Ishikawa (cell line): Measurements from ENCODE around the gene TGFB1.

Source experiments
- CREB1 ChIP-seq: IDR thresholded peaks from 2 replicates; pipeline ENCODE4 v1.6.1; 2012; ENCODE audit warnings: low read depth
- EGR1 ChIP-seq: IDR thresholded peaks from 2 replicates; pipeline ENCODE4 v1.6.1; 2012
- EP300 ChIP-seq: IDR thresholded peaks from 2 replicates; pipeline ENCODE4 v1.6.1; 2012; ENCODE audit warnings: borderline replicate concordance
- FOXM1 ChIP-seq: IDR thresholded peaks from 2 replicates; pipeline ENCODE4 v1.6.1; 2012; ENCODE audit warnings: low read depth, borderline replicate concordance
- NFIC ChIP-seq: IDR thresholded peaks from 2 replicates; pipeline ENCODE4 v1.6.1; 2012
- RAD21 ChIP-seq: IDR thresholded peaks from 2 replicates; pipeline ENCODE4 v1.6.1; 2012; ENCODE audit warnings: low read depth
- TAF1 ChIP-seq: IDR thresholded peaks from 2 replicates; pipeline ENCODE4 v1.6.1; 2012; ENCODE audit warnings: low read depth, mild to moderate bottlenecking
- TCF12 ChIP-seq: IDR thresholded peaks from 2 replicates; pipeline ENCODE4 v1.6.1; 2012; ENCODE audit warnings: low read depth
- YY1 ChIP-seq: IDR thresholded peaks from 2 replicates; pipeline ENCODE4 v1.6.1; 2012; ENCODE audit warnings: low read depth
- ZBTB7A ChIP-seq: IDR thresholded peaks from 2 replicates; pipeline ENCODE4 v1.6.1; 2012; ENCODE audit warnings: low read depth
- TF ChIP-seq, protein P1 (sequence below): IDR thresholded peaks from 2 replicates; pipeline ENCODE4 v1.6.1; 2012
- TF ChIP-seq, protein P2 (sequence below): IDR thresholded peaks from 2 replicates; pipeline ENCODE4 v1.6.1; 2012
- TF ChIP-seq, protein P3 (sequence below): IDR thresholded peaks from 2 replicates; pipeline ENCODE4 v1.6.1; 2012; ENCODE audit warnings: low read depth, mild to moderate bottlenecking

DNA sequence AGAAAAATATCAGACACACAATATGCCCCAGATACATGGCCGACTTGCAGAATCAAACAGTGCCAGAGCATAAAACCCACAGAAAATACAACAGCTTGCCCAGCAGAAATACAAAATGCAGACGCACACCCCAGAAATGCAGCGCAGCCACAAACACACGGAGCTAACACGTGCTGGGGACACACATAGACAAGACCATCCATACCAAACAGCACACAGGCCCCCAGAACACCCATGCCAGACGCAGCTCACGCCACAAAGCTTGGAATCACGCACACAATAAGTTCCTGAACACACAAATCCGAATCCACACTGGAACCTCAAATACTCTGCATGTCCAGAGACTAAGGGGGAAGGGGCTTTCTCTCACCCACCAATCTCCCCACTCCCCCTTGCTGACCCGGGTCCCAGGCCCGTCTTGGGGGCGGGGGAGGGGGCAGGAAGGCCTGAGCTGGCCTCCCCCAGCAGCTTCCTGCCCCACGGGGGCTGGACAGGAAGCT is 26.6 kb downstream of the TGFB1 start:
- no peak for TF ChIP-seq TAF1
- TF ChIP-seq, protein P1, sequence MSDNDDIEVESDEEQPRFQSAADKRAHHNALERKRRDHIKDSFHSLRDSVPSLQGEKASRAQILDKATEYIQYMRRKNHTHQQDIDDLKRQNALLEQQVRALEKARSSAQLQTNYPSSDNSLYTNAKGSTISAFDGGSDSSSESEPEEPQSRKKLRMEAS = no peak
- TF ChIP-seq EP300 = no peak
- no peak for TF ChIP-seq ZBTB7A
- TF ChIP-seq EGR1 = no peak
- TF ChIP-seq TCF12 = no peak
- no peak for TF ChIP-seq RAD21
- TF ChIP-seq CREB1 = no peak
- no peak for TF ChIP-seq FOXM1
- TF ChIP-seq YY1 = no peak
- no peak for TF ChIP-seq NFIC
- TF ChIP-seq, protein P2, sequence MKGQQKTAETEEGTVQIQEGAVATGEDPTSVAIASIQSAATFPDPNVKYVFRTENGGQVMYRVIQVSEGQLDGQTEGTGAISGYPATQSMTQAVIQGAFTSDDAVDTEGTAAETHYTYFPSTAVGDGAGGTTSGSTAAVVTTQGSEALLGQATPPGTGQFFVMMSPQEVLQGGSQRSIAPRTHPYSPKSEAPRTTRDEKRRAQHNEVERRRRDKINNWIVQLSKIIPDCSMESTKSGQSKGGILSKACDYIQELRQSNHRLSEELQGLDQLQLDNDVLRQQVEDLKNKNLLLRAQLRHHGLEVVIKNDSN = no peak
- TF ChIP-seq, protein P3, sequence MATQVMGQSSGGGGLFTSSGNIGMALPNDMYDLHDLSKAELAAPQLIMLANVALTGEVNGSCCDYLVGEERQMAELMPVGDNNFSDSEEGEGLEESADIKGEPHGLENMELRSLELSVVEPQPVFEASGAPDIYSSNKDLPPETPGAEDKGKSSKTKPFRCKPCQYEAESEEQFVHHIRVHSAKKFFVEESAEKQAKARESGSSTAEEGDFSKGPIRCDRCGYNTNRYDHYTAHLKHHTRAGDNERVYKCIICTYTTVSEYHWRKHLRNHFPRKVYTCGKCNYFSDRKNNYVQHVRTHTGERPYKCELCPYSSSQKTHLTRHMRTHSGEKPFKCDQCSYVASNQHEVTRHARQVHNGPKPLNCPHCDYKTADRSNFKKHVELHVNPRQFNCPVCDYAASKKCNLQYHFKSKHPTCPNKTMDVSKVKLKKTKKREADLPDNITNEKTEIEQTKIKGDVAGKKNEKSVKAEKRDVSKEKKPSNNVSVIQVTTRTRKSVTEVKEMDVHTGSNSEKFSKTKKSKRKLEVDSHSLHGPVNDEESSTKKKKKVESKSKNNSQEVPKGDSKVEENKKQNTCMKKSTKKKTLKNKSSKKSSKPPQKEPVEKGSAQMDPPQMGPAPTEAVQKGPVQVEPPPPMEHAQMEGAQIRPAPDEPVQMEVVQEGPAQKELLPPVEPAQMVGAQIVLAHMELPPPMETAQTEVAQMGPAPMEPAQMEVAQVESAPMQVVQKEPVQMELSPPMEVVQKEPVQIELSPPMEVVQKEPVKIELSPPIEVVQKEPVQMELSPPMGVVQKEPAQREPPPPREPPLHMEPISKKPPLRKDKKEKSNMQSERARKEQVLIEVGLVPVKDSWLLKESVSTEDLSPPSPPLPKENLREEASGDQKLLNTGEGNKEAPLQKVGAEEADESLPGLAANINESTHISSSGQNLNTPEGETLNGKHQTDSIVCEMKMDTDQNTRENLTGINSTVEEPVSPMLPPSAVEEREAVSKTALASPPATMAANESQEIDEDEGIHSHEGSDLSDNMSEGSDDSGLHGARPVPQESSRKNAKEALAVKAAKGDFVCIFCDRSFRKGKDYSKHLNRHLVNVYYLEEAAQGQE = no peak
